ENCODE measurements around the gene NRCAM. TPM values are rescaled to one million over a fixed set of nuclear protein-coding genes. Genes with fewer than 3 reads are reported as not detected.

Gene NRCAM
- total and polyA plus RNA-seq, 2 of the 8 experiments (the other 6 are each of a cell fraction or from before 2014, with no cell fraction given): 2.7 to 3.8 TPM

GRCh38 chr7:108408296-108408991 lies 47.8 kb downstream of the NRCAM start:
- Histone ChIP-seq H3K56ac (replicated peaks; ENCODE audit: insufficient read length, low read depth, low read length) (no peak overlapping the region), H3K79me2 (ENCODE audit: control insufficient read depth in 1 of 2, insufficient read depth in 2 of 2, low read length in 2 of 2) (no peaks in the 10 kb centered on the region), H3K4me1 (replicated peaks in 1 of 4; ENCODE audit: control insufficient read depth in 3 of 4, insufficient read depth in 4 of 4, low read length in 3 of 4) (no peaks in the 10 kb centered on the region), H3K4me3 (ENCODE audit: extremely low read depth in 1 of 4, insufficient read depth in 2 of 4, low read depth in 3 of 4, low read length in 4 of 4) (no peak overlapping the region), H4K20me1 (replicated peaks in 1 of 2; ENCODE audit: control insufficient read depth in 1 of 2, insufficient read depth in 2 of 2, low read length in 2 of 2) (no peaks in the 10 kb centered on the region), H3K4ac (replicated peaks; ENCODE audit: insufficient read length, low read depth, low read length) (no peak overlapping the region), H2BK5ac (ENCODE audit: low read depth, low read length) (no peak overlapping the region), H3K9me3 (ENCODE audit: insufficient read depth in 2 of 2, low read depth in 1 of 2, low read length in 1 of 2) (no peaks in the 10 kb centered on the region), H2BK120ac (replicated peaks; ENCODE audit: low read depth, low read length) (no peak overlapping the region), H3K23me2 (ENCODE audit: low read depth, low read length) (no peaks in the 10 kb centered on the region), H3K4me2 (ENCODE audit: insufficient read depth in 1 of 2, low read depth in 2 of 2, low read length in 2 of 2) (no peak overlapping the region), H3K79me1 (ENCODE audit: low read depth, low read length) (no peaks in the 10 kb centered on the region), H2BK12ac (ENCODE audit: low read depth, low read length) (no peak overlapping the region), H2BK20ac (ENCODE audit: low read length) (no peak overlapping the region), H3K9ac (replicated peaks in 1 of 4; ENCODE audit: extremely low read depth in 1 of 4, low read depth in 3 of 4, low read length in 3 of 4) (no peak overlapping the region), H3K14ac (ENCODE audit: insufficient read length) (no peak overlapping the region), H3K23ac (ENCODE audit: insufficient read length) (no peak overlapping the region), H3K18ac (ENCODE audit: extremely low read depth, low read length) (no peak overlapping the region), H2AFZ (ENCODE audit: low read length) (no peak overlapping the region), H3K36me3 (ENCODE audit: control insufficient read depth in 2 of 4, insufficient read depth in 4 of 4, low read length in 3 of 4) (no peaks in the 10 kb centered on the region), H4K91ac (replicated peaks; ENCODE audit: insufficient read length, low read length) (no peak overlapping the region), H3K27ac (ENCODE audit: low read depth, low read length) (no peak overlapping the region), H2BK15ac (ENCODE audit: low read length) (no peak overlapping the region), H4K5ac (ENCODE audit: insufficient read length, low read depth, low read length) (no peak overlapping the region), H3K27me3 (replicated peaks in 1 of 4; ENCODE audit: control insufficient read depth in 3 of 4, extremely low read depth in 1 of 4, insufficient read depth in 3 of 4, low read length in 3 of 4) (no peaks in the 10 kb centered on the region; a peak in 1 of 7 replicates), H2AK5ac (ENCODE audit: low read depth, low read length) (no peak overlapping the region), H4K8ac (ENCODE audit: extremely low read depth, insufficient read depth, low read length) (no peak overlapping the region)
- POLR2A ChIA-PET (ENCODE audit: partially characterized antibody): no interaction called here
- FAIRE-seq (no peak), DNase-seq (ENCODE audit: low read depth in 1 of 2, low spot score in 2 of 2) (no peak)
- WGBS, 2 experiments (ENCODE audit: extremely low coverage in 1 of 2, insufficient coverage in 1 of 2, insufficient read length in 1 of 2, insufficient replicate concordance in 2 of 2, low coverage in 1 of 2, low lambda C conversion rate in 2 of 2, missing lambda C conversion rate in 1 of 2): 83% methylated on average over 7 of the region's 7 CpGs; no CpG with 5 or more reads in 1 of the 2 experiments
- CTCF ChIA-PET (ENCODE audit: partially characterized antibody): interaction anchor here (1.1 to 1.8 kb wide), 3 partner anchors 24 to 45 kb away, joined by 3 to 8 read pairs (median 4); no protein-coding TSS in a partner anchor
- no peak for TF ChIP-seq TBP (IDR thresholded peaks at IDR 0.05; ENCODE audit: low read depth, low read length)

All from H1 (cell line).